GM12878 (cell line): ENCODE data around the gene CACNG5. TPM values are rescaled to one million over a fixed set of nuclear protein-coding genes. Genes with fewer than 3 reads are reported as not detected.

Experiments
- ATAC-seq: fragments of 200-7000 bp; cut with Tn5 transposase; 3 replicates; pipeline ENCODE4 v1.9.1; 2020; ENCODE audit warnings: mild to moderate bottlenecking, moderate library complexity
- BruUV-seq: library from RNA; stranded (reverse); fragments of 400-500 nt; replicated peaks from 2 replicates; lab custom pipeline; 2021; lab: Mats Ljungman, UMichigan
- CTCF ChIA-PET: fragments of 300-600 bp; sonication (Branson Sonifier 250); formaldehyde crosslinking; extraction: SDS; loops from one replicate; lab custom pipeline; 2021; ENCODE audit warnings: inconsistent platforms; lab: Yijun Ruan, JAX
- POLR2A ChIA-PET: fragments of 350-600 bp; formaldehyde crosslinking; extraction: SDS; loops from one replicate; lab custom pipeline; 2021; ENCODE audit warnings: inconsistent platforms; lab: Charles Lee
- RAD21 ChIA-PET: fragments of 300-600 bp; sonication (Branson Sonifier 250); formaldehyde crosslinking; loops from one replicate; lab custom pipeline; 2023; ENCODE audit warnings: antibody characterized with exemption; ENCODE audit not compliant: unreplicated experiment; lab: Charles Lee
- SMC1A ChIA-PET: fragments of 300-600 bp; sonication (Branson Sonifier 250); formaldehyde crosslinking; loops from one replicate; lab custom pipeline; 2023; ENCODE audit not compliant: unreplicated experiment, uncharacterized antibody; lab: Charles Lee
- DNase-seq: peaks from one replicate; pipeline ENCODE4 v3.0.0-alpha.2; 2011; ENCODE audit warnings: low read depth, low spot score
- FAIRE-seq: peaks from 3 replicates; lab custom pipeline; 2011; peaks lifted over from hg19 to GRCh38; lab: Jason Lieb, UNC
- H2AFZ ChIP-seq: 2 replicates; pipeline ENCODE4 v1.6.0; 2011; ENCODE audit warnings: low read depth, low read length, control low read depth; ENCODE audit not compliant: control insufficient read depth
- H3K27ac ChIP-seq: 2 replicates; pipeline ENCODE4 v1.5.1; 2011; ENCODE audit warnings: control low read depth; ENCODE audit not compliant: control insufficient read depth, insufficient read depth
- H3K27me3 ChIP-seq, 2 experiments: replicated peaks in 1 of 2; 2 replicates each; pipeline versions ENCODE4 v1.6.0 to v1.6.1; 2011; ENCODE audit warnings: low read length in 1 of 2; ENCODE audit not compliant: control insufficient read depth in 2 of 2, insufficient read depth in 2 of 2
- H3K36me3 ChIP-seq, 2 experiments: 2 replicates each; pipeline ENCODE4 v1.5.1; 2011; ENCODE audit warnings: low read length in 1 of 2; ENCODE audit not compliant: control insufficient read depth in 2 of 2, insufficient read depth in 2 of 2
- H3K4me1 ChIP-seq: 2 replicates; pipeline ENCODE4 v1.6.1; 2011; ENCODE audit warnings: mild to moderate bottlenecking, low read length, moderate library complexity, mixed read lengths; ENCODE audit not compliant: control insufficient read depth, insufficient read depth
- H3K4me2 ChIP-seq: 2 replicates; pipeline ENCODE4 v1.6.0; 2011; ENCODE audit warnings: control low read depth; ENCODE audit not compliant: control insufficient read depth, insufficient read depth
- H3K4me3 ChIP-seq: fragments of 200-600 bp; sonication (generic); 2 replicates; pipeline ENCODE4 v1.5.1; 2016
- H3K79me2 ChIP-seq: 2 replicates; pipeline ENCODE4 v1.6.0; 2011; ENCODE audit warnings: low read length; ENCODE audit not compliant: control insufficient read depth, insufficient read depth
- H3K9ac ChIP-seq: 2 replicates; pipeline ENCODE4 v1.8.0; 2011; ENCODE audit warnings: low read length, control low read depth, mixed read lengths; ENCODE audit not compliant: control insufficient read depth, insufficient read depth
- H3K9me3 ChIP-seq: replicated peaks from 3 replicates; pipeline ENCODE4 v1.5.1; 2011; ENCODE audit warnings: mild to moderate bottlenecking, low read length; ENCODE audit not compliant: control insufficient read depth, insufficient read depth
- H4K20me1 ChIP-seq: 2 replicates; pipeline ENCODE4 v1.6.0; 2011; ENCODE audit not compliant: control insufficient read depth, insufficient read depth
- CHD2 ChIP-seq: IDR thresholded peaks from 2 replicates; pipeline ENCODE4 v1.6.1; 2011; ENCODE audit warnings: low read depth, low read length, improper control_type of control experiment, borderline replicate concordance
- GABPA ChIP-seq: IDR thresholded peaks from 2 replicates; pipeline ENCODE4 v1.6.1; 2014; ENCODE audit warnings: antibody characterized with exemption, low read depth, mild to moderate bottlenecking, inconsistent platforms
- LARP7 ChIP-seq: fragments of 450-650 bp; IDR thresholded peaks from 2 replicates; pipeline ENCODE4 v1.6.1; 2017; ENCODE audit warnings: mild to moderate bottlenecking
- NR2C2 ChIP-seq: IDR thresholded peaks from 2 replicates; pipeline ENCODE4 v1.6.1; 2011; ENCODE audit warnings: borderline replicate concordance, low read depth; ENCODE audit not compliant: control insufficient read depth, insufficient read length
- NR2F1 ChIP-seq: fragments of 450-650 bp; conservative IDR thresholded peaks from 2 replicates; pipeline ENCODE4 v1.6.1; 2017; ENCODE audit warnings: mild to moderate bottlenecking
- SIN3A ChIP-seq: IDR thresholded peaks from 2 replicates; pipeline ENCODE4 v1.6.1; 2012; ENCODE audit warnings: low read depth, low read length, improper control_type of control experiment
- ZNF384 ChIP-seq: IDR thresholded peaks from 2 replicates; pipeline ENCODE4 v1.6.1; 2012; ENCODE audit warnings: low read depth, mild to moderate bottlenecking, low read length, improper control_type of control experiment, borderline replicate concordance
- WGBS: methylation state at CpG from one replicate; pipeline ENCODE4 v1.1.6; 2016; ENCODE audit warnings: low lambda C conversion rate; ENCODE audit not compliant: insufficient replicate concordance, insufficient coverage; ENCODE audit errors: missing lambda C conversion rate; 5-methylcytosine and 5-hydroxymethylcytosine counted together
- in situ Hi-C: fragments of 300-500 bp; cut with MboI; formaldehyde crosslinking; loops from 9 replicates; pipeline ENCODE4 v1.14.3; 2018; ENCODE audit warnings: mixed read lengths
- intact Hi-C: fragments of 100-400 bp; cut with micrococcal nuclease; formaldehyde crosslinking; loops from one replicate; pipeline ENCODE4 v1.14.2; 2022; ENCODE audit not compliant: unreplicated experiment
- polyA plus RNA-seq, 11 experiments: library from polyadenylated mRNA; depleted of rRNA in 4 of 11; unstranded in 6 of 11; stranded (reverse) in 5 of 11; fragments of >200 nt; fragmentation: Nextera tagmentation in 4 of 11; fragmentation: Illumina TruSeq in 1 of 11; extraction: Ambion mirVana in 4 of 11; extraction: Trizol in 1 of 11; gene quantifications; 1 replicate in 1 of 11; 2 replicates in 10 of 11; pipeline versions ENCODE4 v1.2.1 to v1.2.3, GENCODE V29; 2011 to 2016; ENCODE audit warnings: inconsistent platforms in 2 of 11, missing spikeins in 2 of 11, low read depth in 1 of 11
- total RNA-seq, 4 experiments: library from RNA; depleted of rRNA in 3 of 4; stranded (reverse); fragments of >200 nt in 3 of 4; fragmentation: Illumina TruSeq in 1 of 4; extraction: Trizol in 1 of 4; gene quantifications; 2 replicates each; pipeline versions ENCODE4 v1.2.1 to v1.2.3, GENCODE V29; 2013 to 2021
- TF ChIP-seq, protein P1 (sequence below): fragments of 450-650 bp; formaldehyde crosslinking; IDR thresholded peaks from 2 replicates; pipeline ENCODE4 v1.5.0; 2022; ENCODE audit warnings: mild to moderate bottlenecking, missing genetic modification characterization
- TF ChIP-seq, protein P2 (sequence below): fragments of 450-650 bp; formaldehyde crosslinking; IDR thresholded peaks from 2 replicates; pipeline ENCODE4 v1.4.0; 2022; ENCODE audit warnings: mild to moderate bottlenecking, moderate library complexity

The CACNG5 gene
- total and polyA plus RNA-seq, 10 of the 15 experiments (the other 5 are each of a cell fraction or from before 2014, with no cell fraction given): not detected

- no peaks in the 10 kb centered on the region for H3K4me1 ChIP-seq
- TF ChIP-seq, protein P1, sequence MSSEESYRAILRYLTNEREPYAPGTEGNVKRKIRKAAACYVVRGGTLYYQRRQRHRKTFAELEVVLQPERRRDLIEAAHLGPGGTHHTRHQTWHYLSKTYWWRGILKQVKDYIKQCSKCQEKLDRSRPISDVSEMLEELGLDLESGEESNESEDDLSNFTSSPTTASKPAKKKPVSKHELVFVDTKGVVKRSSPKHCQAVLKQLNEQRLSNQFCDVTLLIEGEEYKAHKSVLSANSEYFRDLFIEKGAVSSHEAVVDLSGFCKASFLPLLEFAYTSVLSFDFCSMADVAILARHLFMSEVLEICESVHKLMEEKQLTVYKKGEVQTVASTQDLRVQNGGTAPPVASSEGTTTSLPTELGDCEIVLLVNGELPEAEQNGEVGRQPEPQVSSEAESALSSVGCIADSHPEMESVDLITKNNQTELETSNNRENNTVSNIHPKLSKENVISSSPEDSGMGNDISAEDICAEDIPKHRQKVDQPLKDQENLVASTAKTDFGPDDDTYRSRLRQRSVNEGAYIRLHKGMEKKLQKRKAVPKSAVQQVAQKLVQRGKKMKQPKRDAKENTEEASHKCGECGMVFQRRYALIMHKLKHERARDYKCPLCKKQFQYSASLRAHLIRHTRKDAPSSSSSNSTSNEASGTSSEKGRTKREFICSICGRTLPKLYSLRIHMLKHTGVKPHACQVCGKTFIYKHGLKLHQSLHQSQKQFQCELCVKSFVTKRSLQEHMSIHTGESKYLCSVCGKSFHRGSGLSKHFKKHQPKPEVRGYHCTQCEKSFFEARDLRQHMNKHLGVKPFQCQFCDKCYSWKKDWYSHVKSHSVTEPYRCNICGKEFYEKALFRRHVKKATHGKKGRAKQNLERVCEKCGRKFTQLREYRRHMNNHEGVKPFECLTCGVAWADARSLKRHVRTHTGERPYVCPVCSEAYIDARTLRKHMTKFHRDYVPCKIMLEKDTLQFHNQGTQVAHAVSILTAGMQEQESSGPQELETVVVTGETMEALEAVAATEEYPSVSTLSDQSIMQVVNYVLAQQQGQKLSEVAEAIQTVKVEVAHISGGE: no peak
- no peak for TF ChIP-seq SIN3A
- TF ChIP-seq NR2C2: no peak
- no peak for TF ChIP-seq CHD2
- TF ChIP-seq, all 136 proteins: peak for 0
- Histone ChIP-seq H3K79me2 (no peaks in the 10 kb centered on the region), H2AFZ (no peak overlapping the region), H3K9ac (no peak overlapping the region), H3K36me3 (no peaks in the 10 kb centered on the region), H3K4me3 (no peak overlapping the region), H3K9me3 (no peaks in the 10 kb centered on the region), H4K20me1 (no peaks in the 10 kb centered on the region), H3K27ac (no peak overlapping the region), H3K27me3 (no peaks in the 10 kb centered on the region), H3K4me2 (no peak overlapping the region)
- ChIA-PET POLR2A (no interaction called here), CTCF (no interaction called here), RAD21 (no interaction called here), SMC1A (no interaction called here)
- FAIRE-seq (no peak), ATAC-seq (no peak), DNase-seq (no peak)
- 52% methylated on average over 9 of the region's 9 CpGs for WGBS
- in situ Hi-C loops: no loop called here
- BruUV-seq: no TSS peak
- intact Hi-C loops: no loop called here
These were observed 4.7 kb downstream of the CACNG5 start for GRCh38 chr17:66839616-66840015.

DNA sequence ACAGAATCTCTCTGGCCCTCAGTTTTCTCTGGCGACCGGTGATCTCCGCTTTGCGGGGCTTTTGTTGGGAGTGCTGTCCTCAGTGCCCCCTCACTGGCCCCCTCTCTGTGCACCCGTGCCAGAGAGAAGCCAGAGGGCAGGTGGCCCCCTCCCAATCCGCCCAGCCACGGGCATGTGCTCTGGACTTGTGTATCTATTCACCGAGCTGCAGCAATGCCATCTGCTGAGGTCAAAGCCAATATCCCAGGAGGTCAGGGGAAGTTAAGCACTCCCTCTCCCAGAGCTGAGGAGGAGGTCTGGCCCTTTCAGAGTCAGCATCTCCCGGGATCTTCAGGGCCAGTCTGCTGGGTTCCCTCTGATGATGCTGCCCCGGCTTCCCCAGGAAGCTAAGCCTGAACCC is 5.1 kb downstream of the CACNG5 start:
- 16% methylated on average over 10 of the region's 10 CpGs for WGBS
- Histone ChIP-seq H3K36me3 (no peaks in the 10 kb centered on the region), H3K9ac (no peak overlapping the region), H3K79me2 (no peaks in the 10 kb centered on the region), H3K4me1 (no peaks in the 10 kb centered on the region), H3K27me3 (no peaks in the 10 kb centered on the region), H2AFZ (no peak overlapping the region), H3K4me3 (no peak overlapping the region), H4K20me1 (no peaks in the 10 kb centered on the region), H3K9me3 (no peaks in the 10 kb centered on the region), H3K4me2 (no peak overlapping the region), H3K27ac (no peak overlapping the region)
- no TSS peak for BruUV-seq
- ChIA-PET CTCF (no interaction called here), POLR2A (no interaction called here), RAD21 (no interaction called here), SMC1A (no interaction called here)
- ATAC-seq: no peak
- FAIRE-seq: no peak
- in situ Hi-C loops (no loop called here), intact Hi-C loops (no loop called here)
- DNase-seq: no peak
- no peak for TF ChIP-seq ZNF384
- no peak for TF ChIP-seq GABPA
- TF ChIP-seq, protein P2, sequence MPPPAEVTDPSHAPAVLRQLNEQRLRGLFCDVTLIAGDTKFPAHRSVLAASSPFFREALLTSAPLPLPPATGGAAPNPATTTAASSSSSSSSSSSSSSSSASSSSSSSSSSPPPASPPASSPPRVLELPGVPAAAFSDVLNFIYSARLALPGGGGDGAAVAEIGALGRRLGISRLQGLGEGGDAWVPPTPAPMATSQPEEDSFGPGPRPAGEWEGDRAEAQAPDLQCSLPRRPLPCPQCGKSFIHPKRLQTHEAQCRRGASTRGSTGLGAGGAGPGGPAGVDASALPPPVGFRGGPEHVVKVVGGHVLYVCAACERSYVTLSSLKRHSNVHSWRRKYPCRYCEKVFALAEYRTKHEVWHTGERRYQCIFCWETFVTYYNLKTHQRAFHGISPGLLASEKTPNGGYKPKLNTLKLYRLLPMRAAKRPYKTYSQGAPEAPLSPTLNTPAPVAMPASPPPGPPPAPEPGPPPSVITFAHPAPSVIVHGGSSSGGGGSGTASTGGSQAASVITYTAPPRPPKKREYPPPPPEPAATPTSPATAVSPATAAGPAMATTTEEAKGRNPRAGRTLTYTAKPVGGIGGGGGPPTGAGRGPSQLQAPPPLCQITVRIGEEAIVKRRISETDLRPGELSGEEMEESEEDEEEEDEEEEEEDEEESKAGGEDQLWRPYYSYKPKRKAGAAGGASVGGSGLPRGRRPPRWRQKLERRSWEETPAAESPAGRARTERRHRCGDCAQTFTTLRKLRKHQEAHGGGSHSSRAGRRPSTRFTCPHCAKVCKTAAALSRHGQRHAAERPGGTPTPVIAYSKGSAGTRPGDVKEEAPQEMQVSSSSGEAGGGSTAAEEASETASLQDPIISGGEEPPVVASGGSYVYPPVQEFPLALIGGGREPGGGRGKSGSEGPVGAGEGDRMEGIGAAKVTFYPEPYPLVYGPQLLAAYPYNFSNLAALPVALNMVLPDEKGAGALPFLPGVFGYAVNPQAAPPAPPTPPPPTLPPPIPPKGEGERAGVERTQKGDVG (CRISPR knock-in tag): no peak
- TF ChIP-seq LARP7: no peak
- TF ChIP-seq NR2F1: no peak
